Adrenal gland (tissue), 5 donors: ENCODE results near the gene SYT15.
"Not testable (repeated sequence)": the region's sequence is repeated elsewhere in the genome, so short reads cannot be mapped to it uniquely, and the experiment has no call there.

ENCODE experiments used
- POLR2A ChIP-seq, 2 donors: fragments of 450-650 bp; IDR thresholded peaks; one replicate each; pipeline ENCODE4 v1.6.1; 2017; ENCODE audit warnings: antibody characterized with exemption in 2 of 2, mild to moderate bottlenecking in 2 of 2, moderate library complexity in 1 of 2
- TF ChIP-seq, protein P1 (sequence below), 6 experiments: fragments of 450-650 bp in 4 of 6; fragments of 200-600 bp in 2 of 6; sonication (generic) in 1 of 6; IDR thresholded peaks; 1 replicate in 5 of 6; 2 replicates in 1 of 6; pipeline versions ENCODE4 v1.5.1 to v1.8.0; 2016 to 2021; ENCODE audit warnings: antibody characterized with exemption in 6 of 6, mild to moderate bottlenecking in 2 of 6, moderate library complexity in 1 of 6
- donor health status: DM: no; HTN: no; CAD: no.

DNA sequence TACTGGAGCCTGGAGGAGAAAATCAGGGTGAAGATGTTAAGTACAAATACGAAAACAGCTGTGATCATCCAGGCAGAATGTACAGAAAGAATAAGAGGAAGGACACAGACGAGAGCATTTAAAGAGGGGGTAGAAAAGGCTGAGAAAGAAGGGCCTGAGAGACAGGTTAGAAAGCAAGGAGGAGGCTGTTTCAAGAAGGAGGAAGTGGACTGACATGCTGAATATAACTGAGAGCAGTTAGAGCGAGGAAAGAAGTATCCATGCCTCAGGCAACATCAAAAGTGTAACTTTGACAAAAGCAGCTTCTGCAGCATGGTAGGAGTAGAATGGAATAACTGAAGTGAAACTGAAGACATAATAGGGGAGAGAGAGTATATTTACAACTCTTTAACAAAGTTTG lies 39.0 kb downstream of the SYT15 start:
- TF ChIP-seq, protein P1, sequence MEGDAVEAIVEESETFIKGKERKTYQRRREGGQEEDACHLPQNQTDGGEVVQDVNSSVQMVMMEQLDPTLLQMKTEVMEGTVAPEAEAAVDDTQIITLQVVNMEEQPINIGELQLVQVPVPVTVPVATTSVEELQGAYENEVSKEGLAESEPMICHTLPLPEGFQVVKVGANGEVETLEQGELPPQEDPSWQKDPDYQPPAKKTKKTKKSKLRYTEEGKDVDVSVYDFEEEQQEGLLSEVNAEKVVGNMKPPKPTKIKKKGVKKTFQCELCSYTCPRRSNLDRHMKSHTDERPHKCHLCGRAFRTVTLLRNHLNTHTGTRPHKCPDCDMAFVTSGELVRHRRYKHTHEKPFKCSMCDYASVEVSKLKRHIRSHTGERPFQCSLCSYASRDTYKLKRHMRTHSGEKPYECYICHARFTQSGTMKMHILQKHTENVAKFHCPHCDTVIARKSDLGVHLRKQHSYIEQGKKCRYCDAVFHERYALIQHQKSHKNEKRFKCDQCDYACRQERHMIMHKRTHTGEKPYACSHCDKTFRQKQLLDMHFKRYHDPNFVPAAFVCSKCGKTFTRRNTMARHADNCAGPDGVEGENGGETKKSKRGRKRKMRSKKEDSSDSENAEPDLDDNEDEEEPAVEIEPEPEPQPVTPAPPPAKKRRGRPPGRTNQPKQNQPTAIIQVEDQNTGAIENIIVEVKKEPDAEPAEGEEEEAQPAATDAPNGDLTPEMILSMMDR (IDR thresholded peaks at IDR 0.05): not testable (repeated sequence)
- not testable (repeated sequence) for TF ChIP-seq POLR2A (IDR thresholded peaks at IDR 0.05)
